Subcutaneous adipose tissue (tissue), 4 donors: ENCODE measurements around the gene HMX3. TPM values are rescaled to one million over a fixed set of nuclear protein-coding genes. Genes with fewer than 3 reads are reported as not detected.

ENCODE experiments used
- total RNA-seq, 4 donors: library from RNA; depleted of rRNA; stranded (reverse); fragments of >200 nt; gene quantifications; one replicate each; pipeline ENCODE4 v1.1.0, GENCODE V29; 2016
- TF ChIP-seq, protein P1 (sequence below): fragments of 450-650 bp; IDR thresholded peaks from one replicate; pipeline ENCODE4 v1.5.1; 2016; ENCODE audit warnings: low read depth, mild to moderate bottlenecking, control low read depth, antibody characterized with exemption, moderate library complexity

HMX3 gene
- total RNA-seq, 4 donors from 2014 or later = not detected

DNA sequence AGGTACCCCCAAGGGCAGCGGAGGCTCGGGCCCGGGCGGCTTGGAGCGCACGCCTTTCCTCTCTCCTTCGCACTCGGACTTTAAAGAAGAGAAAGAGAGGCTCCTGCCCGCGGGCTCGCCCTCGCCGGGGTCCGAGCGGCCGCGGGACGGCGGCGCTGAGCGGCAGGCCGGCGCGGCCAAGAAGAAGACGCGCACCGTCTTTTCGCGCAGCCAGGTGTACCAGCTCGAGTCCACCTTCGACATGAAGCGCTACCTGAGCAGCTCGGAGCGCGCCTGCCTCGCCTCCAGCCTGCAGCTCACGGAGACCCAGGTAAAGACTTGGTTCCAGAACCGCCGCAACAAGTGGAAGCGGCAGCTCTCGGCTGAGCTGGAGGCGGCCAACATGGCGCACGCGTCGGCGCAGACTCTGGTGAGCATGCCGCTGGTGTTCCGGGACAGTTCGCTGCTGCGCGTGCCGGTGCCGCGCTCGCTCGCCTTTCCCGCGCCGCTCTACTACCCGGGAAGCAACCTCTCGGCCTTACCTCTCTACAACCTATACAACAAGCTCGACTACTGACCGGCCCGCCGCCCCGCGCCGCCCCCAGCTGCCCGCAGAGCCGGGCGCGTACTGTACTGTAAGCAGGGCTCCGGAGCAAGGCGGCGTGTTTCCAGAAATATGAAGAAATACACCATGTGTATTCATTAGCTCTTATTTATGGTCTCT, 13.9 kb downstream of the HMX3 start:
- TF ChIP-seq, protein P1, sequence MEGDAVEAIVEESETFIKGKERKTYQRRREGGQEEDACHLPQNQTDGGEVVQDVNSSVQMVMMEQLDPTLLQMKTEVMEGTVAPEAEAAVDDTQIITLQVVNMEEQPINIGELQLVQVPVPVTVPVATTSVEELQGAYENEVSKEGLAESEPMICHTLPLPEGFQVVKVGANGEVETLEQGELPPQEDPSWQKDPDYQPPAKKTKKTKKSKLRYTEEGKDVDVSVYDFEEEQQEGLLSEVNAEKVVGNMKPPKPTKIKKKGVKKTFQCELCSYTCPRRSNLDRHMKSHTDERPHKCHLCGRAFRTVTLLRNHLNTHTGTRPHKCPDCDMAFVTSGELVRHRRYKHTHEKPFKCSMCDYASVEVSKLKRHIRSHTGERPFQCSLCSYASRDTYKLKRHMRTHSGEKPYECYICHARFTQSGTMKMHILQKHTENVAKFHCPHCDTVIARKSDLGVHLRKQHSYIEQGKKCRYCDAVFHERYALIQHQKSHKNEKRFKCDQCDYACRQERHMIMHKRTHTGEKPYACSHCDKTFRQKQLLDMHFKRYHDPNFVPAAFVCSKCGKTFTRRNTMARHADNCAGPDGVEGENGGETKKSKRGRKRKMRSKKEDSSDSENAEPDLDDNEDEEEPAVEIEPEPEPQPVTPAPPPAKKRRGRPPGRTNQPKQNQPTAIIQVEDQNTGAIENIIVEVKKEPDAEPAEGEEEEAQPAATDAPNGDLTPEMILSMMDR = no peak

GRCh38 chr10:123150271-123150985, 14.7 kb downstream of the HMX3 start:
- TF ChIP-seq, protein P1 = no peak

DNA sequence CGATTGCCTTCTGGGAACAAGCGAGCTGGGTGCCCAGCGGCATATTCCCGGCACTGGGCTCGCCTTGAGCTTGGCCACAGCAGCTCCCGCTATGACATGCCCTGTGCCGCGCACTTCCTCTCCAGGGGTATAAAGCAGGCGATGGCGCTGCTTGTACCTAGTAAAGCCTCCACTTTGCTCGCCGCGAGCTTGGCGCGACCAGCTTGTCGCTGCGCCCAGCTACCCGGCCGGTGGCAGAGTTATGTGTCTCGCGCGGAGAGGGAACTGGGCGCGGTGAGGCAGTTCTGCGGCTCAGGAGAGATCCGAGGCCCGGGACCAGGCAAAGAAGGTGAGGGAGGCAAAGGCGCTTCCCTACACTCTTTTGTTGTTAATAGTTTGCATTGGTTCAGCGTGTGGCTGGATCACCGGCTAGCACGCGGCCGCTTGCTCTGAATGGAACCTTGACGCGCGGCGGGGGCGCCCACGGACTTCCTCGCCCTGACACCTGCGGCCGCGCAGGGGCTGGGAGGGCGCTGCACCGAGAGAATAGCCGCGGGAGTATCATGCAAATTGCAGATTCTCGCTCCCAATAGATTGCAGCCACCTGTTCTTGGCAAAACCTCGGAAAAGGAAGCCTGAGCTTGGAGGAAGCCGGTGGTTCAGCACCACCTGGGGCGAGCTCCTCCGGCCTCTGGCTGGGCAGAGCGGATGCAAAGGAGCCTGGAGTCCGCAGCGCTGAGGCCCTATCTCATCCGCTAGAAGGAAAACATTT, 15.4 kb downstream of the HMX3 start:
- TF ChIP-seq, protein P1 = no peak

DNA sequence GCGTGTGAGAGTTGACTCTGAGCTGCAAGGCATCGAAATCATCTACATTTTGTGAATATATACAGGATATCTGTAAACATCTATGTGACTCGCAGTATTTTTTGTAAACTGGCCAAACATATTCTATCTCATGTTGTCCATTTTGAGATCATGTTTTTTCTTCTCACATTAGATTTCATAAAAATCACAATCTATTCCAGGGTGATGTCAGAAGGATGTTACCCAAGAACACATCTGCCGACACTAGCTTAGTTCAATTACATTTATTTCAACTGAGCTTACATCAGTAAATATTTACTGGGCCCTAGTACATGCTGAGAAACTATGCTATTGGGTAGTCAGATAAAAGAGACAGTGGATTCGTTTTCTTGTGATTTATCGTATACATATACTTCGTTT, 16.0 kb downstream of the HMX3 start:
- TF ChIP-seq, protein P1 = no peak

- TF ChIP-seq, protein P1 = no peak
Observed at GRCh38 chr10:123153486-123154091, 17.8 kb downstream of the HMX3 start.

DNA sequence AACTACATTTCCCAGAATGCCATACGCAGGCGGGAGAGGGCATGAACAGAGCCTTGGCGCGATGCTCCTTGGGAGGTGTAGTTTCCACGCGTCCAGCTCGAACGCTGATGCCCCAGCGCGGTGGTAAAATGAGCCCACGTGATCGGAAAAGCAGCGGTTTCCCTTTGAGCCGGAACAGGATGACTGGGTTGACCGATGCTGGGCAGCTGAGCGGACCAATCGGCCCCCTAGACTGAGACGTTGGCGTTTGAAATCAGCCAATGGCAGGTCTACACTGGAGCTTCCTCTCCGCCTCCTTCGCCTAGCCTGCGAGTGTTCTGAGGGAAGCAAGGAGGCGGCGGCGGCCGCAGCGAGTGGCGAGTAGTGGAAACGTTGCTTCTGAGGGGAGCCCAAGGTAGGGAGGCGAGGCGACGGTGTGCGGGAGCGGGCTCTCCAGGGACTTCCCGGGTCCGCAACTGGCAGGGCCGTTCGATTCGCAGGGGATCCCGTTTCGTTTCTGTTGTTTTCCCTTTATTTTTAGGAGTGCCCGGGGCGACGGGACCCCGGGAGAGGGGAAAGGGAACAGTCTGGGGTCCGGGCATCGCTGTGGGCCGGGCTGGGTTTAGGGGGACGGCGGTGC, 18.4 kb downstream of the HMX3 start, which contains the start of gene BUB3:
Gene BUB3, plus strand, starts transcription at position 311 of the 619 bp plus-strand sequence. CDS start 516 bp downstream, outside the sequence.
- TF ChIP-seq, protein P1 = no peak
